Activated T-helper 1 cell treated with anti-CD3 and anti-CD28 coated beads, Interleukin-12 subunit alpha, Interleukin-12 subunit beta, Interleukin-2, Interleukin-4 antibody, amounts not matched to agents 30 ng/mL and 10 ng/mL and 1 ng/mL, durations not matched to agents 14 hours and 24 hours and 36 hours (primary cell): Measurements from ENCODE around the gene ARHGAP4. TPM values are rescaled to one million over a fixed set of nuclear protein-coding genes. Genes with fewer than 3 reads are reported as not detected.

Source experiments
- DNase-seq: peaks from one replicate; pipeline ENCODE4 v3.0.0; 2021; ENCODE audit warnings: low spot score
- H3K27ac Mint-ChIP-seq: one replicate; pipeline ENCODE4 v1.8.0; 2021; ENCODE audit warnings: mild to moderate bottlenecking, mixed read lengths
- H3K27me3 Mint-ChIP-seq: one replicate; pipeline ENCODE4 v1.8.0; 2022; ENCODE audit warnings: mild to moderate bottlenecking, moderate library complexity, mixed read lengths; ENCODE audit not compliant: insufficient read depth
- H3K36me3 Mint-ChIP-seq: one replicate; pipeline ENCODE4 v1.8.0; 2021; ENCODE audit warnings: low read depth, mixed read lengths
- H3K4me1 Mint-ChIP-seq: one replicate; pipeline ENCODE4 v1.8.0; 2021; ENCODE audit warnings: low read depth, mixed read lengths
- H3K4me3 Mint-ChIP-seq: one replicate; pipeline ENCODE4 v1.8.0; 2021; ENCODE audit warnings: mild to moderate bottlenecking, moderate library complexity, mixed read lengths
- H3K9me3 Mint-ChIP-seq: one replicate; pipeline ENCODE4 v1.8.0; 2021; ENCODE audit warnings: mixed read lengths
- intact Hi-C: fragments of 100-400 bp; cut with micrococcal nuclease; formaldehyde crosslinking; loops from one replicate; pipeline ENCODE4 v1.15.1; 2024
- total RNA-seq: library from RNA; stranded (reverse); gene quantifications from 2 replicates; pipeline ENCODE4 v1.2.3, GENCODE V29; 2022

Gene ARHGAP4
- total RNA-seq, 1 donor from 2014 or later = 128 TPM

GRCh38 chrX:153865321-153865580 is 60.8 kb downstream of the ARHGAP4 start:
- Mint-ChIP-seq H3K4me1 (no peaks in the 10 kb centered on the region), H3K4me3 (no peak overlapping the region), H3K27me3 (no peaks in the 10 kb centered on the region), H3K36me3 (no peaks in the 10 kb centered on the region), H3K27ac (no peak overlapping the region), H3K9me3 (no peaks in the 10 kb centered on the region)
- no peak for DNase-seq
- intact Hi-C loops = no loop called here

DNA sequence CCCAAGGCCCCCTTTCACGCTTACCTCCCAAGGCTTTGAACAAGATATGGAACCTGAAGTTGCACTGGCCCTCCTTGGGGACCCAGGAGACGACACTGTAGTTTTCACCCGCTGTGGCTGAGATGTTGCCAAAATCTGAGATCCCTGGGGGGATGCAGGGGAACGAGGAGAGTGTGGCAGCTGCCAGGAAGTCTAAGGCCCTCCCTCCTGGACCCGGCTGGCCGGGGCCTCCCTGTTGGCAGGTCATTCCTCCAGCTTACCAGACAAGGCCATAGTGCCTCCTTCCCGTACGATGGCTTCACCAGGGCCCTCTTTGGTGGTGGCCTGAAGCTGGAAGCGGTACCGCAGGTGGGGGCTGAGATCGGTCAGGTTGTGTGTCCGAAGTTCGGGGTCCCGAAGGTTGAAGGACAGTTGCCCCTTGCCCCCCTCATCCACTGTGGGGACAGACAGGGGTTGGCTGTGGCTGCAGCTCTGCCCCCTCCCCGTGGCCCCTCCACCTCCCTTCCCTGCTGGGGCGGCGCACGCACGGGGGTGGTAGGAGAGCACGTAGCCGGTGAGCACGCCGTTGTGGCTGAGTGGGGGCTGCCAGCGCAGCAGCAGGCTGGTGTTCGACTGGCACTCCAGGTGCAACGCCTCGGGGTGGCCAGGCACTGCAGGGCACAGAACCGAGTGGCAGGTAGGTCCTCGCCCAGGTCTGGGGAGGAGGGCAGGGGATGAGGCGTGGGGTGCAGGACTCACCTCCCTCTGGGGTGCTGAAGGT is 61.3 kb downstream of the ARHGAP4 start:
- Mint-ChIP-seq H3K4me1 (no peaks in the 10 kb centered on the region), H3K4me3 (no peak overlapping the region), H3K27me3 (no peaks in the 10 kb centered on the region), H3K27ac (no peak overlapping the region), H3K36me3 (no peaks in the 10 kb centered on the region), H3K9me3 (no peaks in the 10 kb centered on the region)
- intact Hi-C loops = no loop called here
- no peak for DNase-seq

DNA sequence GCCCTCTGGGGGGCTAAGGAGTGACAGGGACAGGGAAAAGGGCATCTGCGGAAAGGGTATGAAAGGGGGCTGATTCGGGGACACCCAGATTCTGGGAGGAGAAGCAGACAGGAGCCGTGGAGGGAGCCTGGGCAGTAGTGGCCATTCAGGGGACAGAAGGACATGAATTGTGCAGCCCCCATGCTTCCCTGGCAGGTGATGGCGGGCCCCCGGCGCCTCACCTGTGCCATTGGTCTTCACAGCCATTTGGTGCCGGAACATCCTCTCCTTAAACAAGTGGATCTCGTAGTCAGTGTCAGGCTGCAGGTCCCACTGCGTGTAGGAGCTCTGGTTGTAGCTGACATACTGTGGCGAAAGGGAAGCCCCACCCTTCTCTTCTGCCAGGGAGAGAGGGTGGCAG is 62.0 kb downstream of the ARHGAP4 start:
- no peaks in the 10 kb centered on the region for H3K36me3 Mint-ChIP-seq
- peaks cover 3% of the 10 kb centered on the region for H3K27me3 Mint-ChIP-seq
- no peak for DNase-seq
- no peak overlapping the region for H3K27ac Mint-ChIP-seq
- intact Hi-C loops = no loop called here
- no peaks in the 10 kb centered on the region for H3K4me1 Mint-ChIP-seq
- no peaks in the 10 kb centered on the region for H3K9me3 Mint-ChIP-seq
- H3K4me3 Mint-ChIP-seq = no peak overlapping the region

GRCh38 chrX:153863251-153863991 is 62.6 kb downstream of the ARHGAP4 start:
- intact Hi-C loops = no loop called here

DNA sequence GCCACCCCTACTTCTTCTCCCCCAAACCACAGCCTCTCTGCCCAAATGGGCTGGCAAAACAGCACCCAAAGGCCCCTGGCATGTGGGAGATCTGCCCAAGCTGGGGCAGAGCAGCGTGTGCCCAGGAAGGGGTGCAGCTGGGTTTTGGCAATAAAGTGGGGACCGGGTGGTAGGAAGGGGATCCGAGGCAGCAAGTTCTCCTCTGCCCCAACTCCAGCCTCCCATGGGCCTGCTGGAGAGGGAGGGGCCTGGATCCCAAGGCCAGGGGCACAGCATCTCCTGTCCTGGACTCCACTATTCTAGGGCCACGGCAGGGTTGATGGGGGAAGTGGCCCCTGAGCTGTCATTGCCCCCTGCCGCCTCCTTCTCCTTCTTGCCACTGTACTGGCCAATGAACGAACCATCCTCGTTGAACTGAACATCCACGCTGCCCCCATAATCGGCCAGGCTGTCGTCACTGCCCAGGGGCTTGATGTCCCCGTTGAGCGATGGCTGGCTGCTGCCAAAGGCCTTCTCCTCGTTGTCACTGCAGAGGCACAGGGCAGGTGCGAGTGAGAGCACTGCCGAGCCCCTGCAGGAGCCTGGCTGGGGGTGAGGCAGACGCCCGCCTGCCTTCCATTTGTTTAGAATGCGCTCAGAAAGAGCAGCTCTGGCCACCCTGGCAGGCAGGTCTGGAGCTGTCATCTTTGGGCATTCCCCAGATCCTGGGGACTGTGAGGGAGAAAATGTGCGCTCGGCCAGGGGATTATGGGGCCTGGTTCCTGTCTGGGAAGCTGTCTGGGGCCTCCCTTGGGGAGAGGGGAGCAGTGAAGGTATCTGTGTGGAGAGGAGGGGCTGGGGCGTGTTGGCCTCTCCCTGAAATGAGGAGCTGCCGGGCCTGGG is 63.5 kb downstream of the ARHGAP4 start:
- Mint-ChIP-seq H3K9me3 (no peaks in the 10 kb centered on the region), H3K27me3 (peaks cover 5% of the 10 kb centered on the region), H3K27ac (no peak overlapping the region), H3K36me3 (no peaks in the 10 kb centered on the region), H3K4me1 (no peaks in the 10 kb centered on the region), H3K4me3 (no peak overlapping the region)
- intact Hi-C loops = no loop called here
- no peak for DNase-seq

More at GRCh38 chrX:153863251-153863991, 62.6 kb downstream of the ARHGAP4 start:
- Mint-ChIP-seq H3K9me3 (no peaks in the 10 kb centered on the region), H3K36me3 (no peaks in the 10 kb centered on the region), H3K4me3 (no peak overlapping the region), H3K4me1 (no peaks in the 10 kb centered on the region), H3K27ac (no peak overlapping the region), H3K27me3 (peaks cover 5% of the 10 kb centered on the region)
- no peak for DNase-seq

- Mint-ChIP-seq H3K4me3 (no peak overlapping the region), H3K27ac (no peak overlapping the region), H3K36me3 (no peaks in the 10 kb centered on the region), H3K4me1 (no peaks in the 10 kb centered on the region), H3K9me3 (no peaks in the 10 kb centered on the region), H3K27me3 (peaks cover 5% of the 10 kb centered on the region)
- intact Hi-C loops = no loop called here
- DNase-seq = no peak
Observed at GRCh38 chrX:153861733-153862310, 64.2 kb downstream of the ARHGAP4 start.

GRCh38 chrX:153861151-153861550 is 64.9 kb downstream of the ARHGAP4 start:
- Mint-ChIP-seq H3K4me1 (no peaks in the 10 kb centered on the region), H3K4me3 (no peak overlapping the region), H3K36me3 (no peaks in the 10 kb centered on the region), H3K27me3 (peaks cover 5% of the 10 kb centered on the region), H3K27ac (no peak overlapping the region), H3K9me3 (no peaks in the 10 kb centered on the region)
- no peak for DNase-seq
- intact Hi-C loops = no loop called here

Other genes starting within 250 kb of the ARHGAP4 start
- 5.9 and 6.0 TPM in 2 replicates for gene SLC6A8, start 238.3 kb downstream of the ARHGAP4 start, total RNA-seq
- 156 and 166 TPM in 2 replicates for gene BCAP31, start 201.9 kb downstream of the ARHGAP4 start, total RNA-seq
- gene ABCD1, start 201.4 kb downstream of the ARHGAP4 start, total RNA-seq = 8.4 TPM in 2 replicates
- 0.21 and 0.81 TPM in 2 replicates for gene PLXNB3, start 162.0 kb downstream of the ARHGAP4 start, total RNA-seq
- gene SRPK3, start 145.2 kb downstream of the ARHGAP4 start, total RNA-seq = not detected in 2 replicates
- gene IDH3G, start 131.9 kb downstream of the ARHGAP4 start, total RNA-seq = 68.4 and 69.7 TPM in 2 replicates
- 281 and 285 TPM in 2 replicates for gene SSR4, start 131.6 kb downstream of the ARHGAP4 start, total RNA-seq
- gene PDZD4, start 95.7 kb downstream of the ARHGAP4 start, total RNA-seq = 0.29 and 0.44 TPM in 2 replicates
- gene L1CAM, start 40.1 kb downstream of the ARHGAP4 start, total RNA-seq = 1.7 and 3.3 TPM in 2 replicates
- gene AVPR2, start 21.6 kb downstream of the ARHGAP4 start, total RNA-seq = not detected in 2 replicates
- gene NAA10, start 8.8 kb upstream of the ARHGAP4 start, total RNA-seq = 150 and 156 TPM in 2 replicates
- 12.8 and 14.0 TPM in 2 replicates for gene RENBP, start 18.4 kb upstream of the ARHGAP4 start, total RNA-seq
- gene HCFC1, start 45.6 kb upstream of the ARHGAP4 start, total RNA-seq = 105 and 106 TPM in 2 replicates
- 3.4 and 4.6 TPM in 2 replicates for gene TMEM187, start 46.5 kb upstream of the ARHGAP4 start, total RNA-seq
- gene IRAK1, start 93.6 kb upstream of the ARHGAP4 start, total RNA-seq = 165 and 172 TPM in 2 replicates
- 53.4 and 59.4 TPM in 2 replicates for gene MECP2, start 171.5 kb upstream of the ARHGAP4 start, total RNA-seq
- not detected in 2 replicates for gene OPN1LW, start 218.0 kb upstream of the ARHGAP4 start, total RNA-seq